Smooth muscle cell (in vitro differentiated cells): ENCODE data around the gene ATXN1. TPM values are rescaled to one million over a fixed set of nuclear protein-coding genes. Genes with fewer than 3 reads are reported as not detected.

Experiments
- DNase-seq: peaks from one replicate; lab custom pipeline; 2025; ENCODE audit not compliant: unreplicated experiment; lab: John Stamatoyannopoulos, UW
- H2AFZ ChIP-seq: fragments of 200-600 bp; sonication (generic); 2 replicates; pipeline ENCODE4 v1.6.0; 2016; ENCODE audit warnings: antibody characterized with exemption, low read depth, mild to moderate bottlenecking
- H3F3A ChIP-seq: fragments of 200-600 bp; sonication (generic); 2 replicates; pipeline ENCODE4 v1.6.0; 2017; ENCODE audit warnings: antibody characterized with exemption, low read depth
- H3K27ac ChIP-seq: fragments of 200-600 bp; sonication (generic); 2 replicates; pipeline ENCODE4 v1.5.1; 2016; ENCODE audit warnings: low read depth, mild to moderate bottlenecking
- H3K27me3 ChIP-seq: fragments of 200-600 bp; sonication (generic); 2 replicates; pipeline ENCODE4 v1.6.1; 2016; ENCODE audit warnings: low read depth, mild to moderate bottlenecking
- H3K36me3 ChIP-seq: fragments of 200-600 bp; sonication (generic); 2 replicates; pipeline ENCODE4 v1.5.1; 2016; ENCODE audit warnings: low read depth
- H3K4me1 ChIP-seq: fragments of 200-600 bp; sonication (generic); 2 replicates; pipeline ENCODE4 v1.5.1; 2016; ENCODE audit warnings: low read depth
- H3K4me2 ChIP-seq: fragments of 200-600 bp; sonication (generic); 2 replicates; pipeline ENCODE4 v1.6.0; 2016; ENCODE audit warnings: mild to moderate bottlenecking
- H3K4me3 ChIP-seq: fragments of 200-600 bp; sonication (generic); 2 replicates; pipeline ENCODE4 v1.5.1; 2016; ENCODE audit warnings: mild to moderate bottlenecking
- H3K79me2 ChIP-seq: fragments of 200-600 bp; sonication (generic); 2 replicates; pipeline ENCODE4 v1.6.0; 2016; ENCODE audit warnings: low read depth, mild to moderate bottlenecking
- H3K9ac ChIP-seq: fragments of 200-600 bp; sonication (generic); 2 replicates; pipeline ENCODE4 v1.6.0; 2016; ENCODE audit warnings: low read depth
- H3K9me3 ChIP-seq: fragments of 200-600 bp; sonication (generic); replicated peaks from 2 replicates; pipeline ENCODE4 v1.5.1; 2016; ENCODE audit warnings: low read depth
- H4K20me1 ChIP-seq: fragments of 200-600 bp; sonication (generic); 2 replicates; pipeline ENCODE4 v1.6.0; 2016; ENCODE audit warnings: low read depth
- CTCF ChIP-seq: fragments of 200-600 bp; sonication (generic); IDR thresholded peaks from 2 replicates; pipeline ENCODE4 v1.5.1; 2017; ENCODE audit warnings: borderline replicate concordance, mild to moderate bottlenecking, antibody characterized with exemption; ENCODE audit not compliant: insufficient read depth, poor library complexity, severe bottlenecking
- WGBS: methylation state at CpG from one replicate; pipeline ENCODE4 v1.1.7; 2016; ENCODE audit warnings: low lambda C conversion rate; 5-methylcytosine and 5-hydroxymethylcytosine counted together
- polyA plus RNA-seq: library from polyadenylated mRNA; unstranded; fragments of >200 nt; fragmentation: Nextera tagmentation; extraction: Ambion mirVana; gene quantifications from 2 replicates; pipeline ENCODE4 v1.2.1, GENCODE V29; 2016
- total RNA-seq: library from RNA; depleted of rRNA; stranded (reverse); fragments of >200 nt; gene quantifications from 2 replicates; pipeline ENCODE4 v1.2.3, GENCODE V29; 2014

Gene ATXN1
- total and polyA plus RNA-seq, 2 experiments from 2014 or later: 17.9 to 40.6 TPM

GRCh38 chr6:16648003-16648402 is 113.3 kb downstream of the ATXN1 start:
- no peaks in the 10 kb centered on the region for H3F3A ChIP-seq
- no peaks in the 10 kb centered on the region for H3K4me1 ChIP-seq

GRCh38 chr6:16647422-16647821 is 113.8 kb downstream of the ATXN1 start:
- H3K4me2 ChIP-seq: no peak overlapping the region
- no peaks in the 10 kb centered on the region for H3K27me3 ChIP-seq

More at GRCh38 chr6:16648003-16648402, 113.3 kb downstream of the ATXN1 start:
- Histone ChIP-seq H4K20me1 (peaks cover 64% of the 10 kb centered on the region), H3K4me2 (no peak overlapping the region), H3K27me3 (no peaks in the 10 kb centered on the region), H3K36me3 (no peaks in the 10 kb centered on the region), H3K4me3 (no peak overlapping the region), H2AFZ (no peak overlapping the region), H3K9me3 (no peaks in the 10 kb centered on the region), H3K79me2 (peaks cover 11% of the 10 kb centered on the region), H3K9ac (no peak overlapping the region), H3K27ac (no peak overlapping the region)
- WGBS: 97% methylated on average over 5 of the region's 5 CpGs
- TF ChIP-seq CTCF: no peak
- DNase-seq: no peak

GRCh38 chr6:16644540-16645250 is 116.6 kb downstream of the ATXN1 start:
- Histone ChIP-seq H3K79me2 (peaks cover 15% of the 10 kb centered on the region), H2AFZ (no peak overlapping the region), H3K4me2 (no peak overlapping the region), H3K27me3 (no peaks in the 10 kb centered on the region), H3K4me1 (no peaks in the 10 kb centered on the region), H3K4me3 (no peak overlapping the region), H3K36me3 (no peaks in the 10 kb centered on the region), H4K20me1 (peaks cover 66% of the 10 kb centered on the region), H3K27ac (no peak overlapping the region), H3K9me3 (no peaks in the 10 kb centered on the region), H3F3A (no peaks in the 10 kb centered on the region), H3K9ac (no peak overlapping the region)
- DNase-seq: no peak
- TF ChIP-seq CTCF: no peak
- WGBS: 95% methylated on average over 8 of the region's 8 CpGs

More at GRCh38 chr6:16647422-16647821, 113.8 kb downstream of the ATXN1 start:
- Histone ChIP-seq H2AFZ (no peak overlapping the region), H3K4me1 (no peaks in the 10 kb centered on the region), H3K4me3 (no peak overlapping the region), H3K36me3 (no peaks in the 10 kb centered on the region), H3K27ac (no peak overlapping the region), H4K20me1 (peaks cover 66% of the 10 kb centered on the region), H3K9ac (no peak overlapping the region), H3K79me2 (peaks cover 15% of the 10 kb centered on the region), H3F3A (no peaks in the 10 kb centered on the region), H3K9me3 (no peaks in the 10 kb centered on the region)
- DNase-seq: no peak
- WGBS: 95% methylated on average over 4 of the region's 4 CpGs
- TF ChIP-seq CTCF: no peak
